ENCODE data around the gene KPNA6. TPM values are rescaled to one million over a fixed set of nuclear protein-coding genes. Genes with fewer than 3 reads are reported as not detected.
"Not testable (repeated sequence)": the region's sequence is repeated elsewhere in the genome, so short reads cannot be mapped to it uniquely, and the experiment has no call there.

The KPNA6 gene
- total and polyA plus RNA-seq, 2 donors (not counting 3 experiments of a cell fraction or from before 2014, with no cell fraction given) = 22.1 to 85.6 TPM

- DNase-seq (ENCODE audit: low read depth, low spot score) (no peak), FAIRE-seq (no peak)
- dilution Hi-C loops (cut with MboI; ENCODE audit: extremely low pct_ligation_motif_present, low sequenced_read_pairs) (no loop called here), intact Hi-C loops (cut with micrococcal nuclease) (no loop called here)
- POLR2A ChIA-PET = no interaction called here
- peaks cover 75% of the 10 kb centered on the region for H3K79me2 ChIP-seq (ENCODE audit: control insufficient read depth, insufficient read depth, low read length)
- no peak overlapping the region for H2AFZ ChIP-seq (ENCODE audit: low read depth, low read length)
- peaks cover 10% of the 10 kb centered on the region for H3K4me1 ChIP-seq (ENCODE audit: control insufficient read depth, extremely low read depth, insufficient read depth, low read length)
- CTCF ChIA-PET = interaction anchor here (0.6 to 2.4 kb wide), 12 partner anchors 8 to 112 kb away, joined by 3 to 19 read pairs (median 4); partner anchors contain the start of genes KPNA6 and TXLNA
- H3K4me2 ChIP-seq (ENCODE audit: insufficient read depth, low read length) = no peak overlapping the region
- H3K9me3 ChIP-seq (replicated peaks; ENCODE audit: control insufficient read depth, insufficient read depth, low read length) = no peaks in the 10 kb centered on the region
- no peak overlapping the region for H3K9ac ChIP-seq (replicated peaks; ENCODE audit: extremely low read depth, insufficient read depth, low read length)
- no peaks in the 10 kb centered on the region for H4K20me1 ChIP-seq (replicated peaks; ENCODE audit: control insufficient read depth, extremely low read depth, insufficient read depth, low read length)
- H3K9me1 ChIP-seq (replicated peaks; ENCODE audit: control insufficient read depth, extremely low read depth, insufficient read depth, low read length) = peaks cover 3% of the 10 kb centered on the region
- H3K4me3 ChIP-seq (replicated peaks in 1 of 3; ENCODE audit: insufficient read depth in 1 of 3, low read depth in 1 of 3, low read length in 3 of 3) = no peak overlapping the region
- H3K27me3 ChIP-seq (ENCODE audit: control insufficient read depth in 2 of 2, insufficient read depth in 2 of 2, low read length in 2 of 2) = no peaks in the 10 kb centered on the region
- H3K36me3 ChIP-seq (ENCODE audit: control insufficient read depth in 2 of 2, extremely low read depth in 1 of 2, insufficient read depth in 2 of 2, low read length in 2 of 2) = no peaks in the 10 kb centered on the region
- TF ChIP-seq POLR2AphosphoS5 (IDR thresholded peaks at IDR 0.05; ENCODE audit: insufficient read depth, low read depth, low read length) (no peak), GATA2 (IDR thresholded peaks at IDR 0.05; ENCODE audit: insufficient read depth, insufficient read length, low read depth, low read length) (no peak)
- BruUV-seq (replicated peaks) = no TSS peak
- no peak overlapping the region for H3K27ac ChIP-seq (ENCODE audit: insufficient read depth, low read depth, low read length)
These were observed 21.1 kb downstream of the KPNA6 start for GRCh38 chr1:32128964-32129363.

GRCh38 chr1:32133950-32134280 lies 26.1 kb downstream of the KPNA6 start:
- H3K4me2 ChIP-seq (ENCODE audit: insufficient read depth, low read length); H3K4me3 ChIP-seq (replicated peaks in 1 of 3; ENCODE audit: insufficient read depth in 1 of 3, low read depth in 1 of 3, low read length in 3 of 3); FAIRE-seq; POLR2A ChIA-PET; H4K20me1 ChIP-seq (replicated peaks; ENCODE audit: control insufficient read depth, extremely low read depth, insufficient read depth, low read length); H2AFZ ChIP-seq (ENCODE audit: low read depth, low read length); H3K27ac ChIP-seq (ENCODE audit: insufficient read depth, low read depth, low read length); H3K9me3 ChIP-seq (replicated peaks; ENCODE audit: control insufficient read depth, insufficient read depth, low read length); dilution Hi-C loops (cut with MboI; ENCODE audit: extremely low pct_ligation_motif_present, low sequenced_read_pairs); BruUV-seq (replicated peaks); H3K9ac ChIP-seq (replicated peaks; ENCODE audit: extremely low read depth, insufficient read depth, low read length); DNase-seq (ENCODE audit: low read depth, low spot score); H3K36me3 ChIP-seq (ENCODE audit: control insufficient read depth in 2 of 2, extremely low read depth in 1 of 2, insufficient read depth in 2 of 2, low read length in 2 of 2); H3K4me1 ChIP-seq (ENCODE audit: control insufficient read depth, extremely low read depth, insufficient read depth, low read length); H3K27me3 ChIP-seq (ENCODE audit: control insufficient read depth in 2 of 2, insufficient read depth in 2 of 2, low read length in 2 of 2); intact Hi-C loops (cut with micrococcal nuclease); H3K9me1 ChIP-seq (replicated peaks; ENCODE audit: control insufficient read depth, extremely low read depth, insufficient read depth, low read length): not testable (repeated sequence)
- peaks cover 62% of the 10 kb centered on the region for H3K79me2 ChIP-seq (ENCODE audit: control insufficient read depth, insufficient read depth, low read length)
- CTCF ChIA-PET = interaction anchor here (0.9 to 2.5 kb wide), 2 partner anchors 25 to 48 kb away, joined by 3 to 14 read pairs; partner anchors contain the start of gene KPNA6

Data from endothelial cell of umbilical vein (primary cell).